Panc1 (cell line): ENCODE results near the gene UPK1B. TPM values are rescaled to one million over a fixed set of nuclear protein-coding genes. Genes with fewer than 3 reads are reported as not detected.
"Not testable (repeated sequence)": the region's sequence is repeated elsewhere in the genome, so short reads cannot be mapped to it uniquely, and the experiment has no call there.

Source experiments
- ATAC-seq: fragments of 200-7000 bp; cut with Tn5 transposase; 2 replicates; pipeline ENCODE4 v1.9.1; 2020; ENCODE audit warnings: mild to moderate bottlenecking, moderate library complexity
- BruUV-seq: library from RNA; stranded (reverse); fragments of 400-500 nt; replicated peaks from 2 replicates; lab custom pipeline; 2021; lab: Mats Ljungman, UMichigan
- CTCF ChIA-PET: fragments of 300-600 bp; sonication (Branson Sonifier 250); formaldehyde crosslinking; loops from one replicate; lab custom pipeline; 2022; ENCODE audit warnings: antibody characterized with exemption; lab: Charles Lee
- POLR2A ChIA-PET: fragments of 300-600 bp; sonication (Branson Sonifier 250); formaldehyde crosslinking; loops from one replicate; lab custom pipeline; 2022; ENCODE audit warnings: antibody characterized with exemption; lab: Charles Lee
- DNase-seq: peaks from one replicate; pipeline ENCODE4 v3.0.0-alpha.2; 2010; ENCODE audit warnings: low read depth, low spot score
- H3K27ac ChIP-seq: 2 replicates; pipeline ENCODE4 v1.5.1; 2011; ENCODE audit warnings: mild to moderate bottlenecking, low read length, inconsistent platforms
- H3K27me3 ChIP-seq: fragments of 200-500 bp; sonication (Bioruptor generic); 2 replicates; pipeline ENCODE4 v1.6.0; 2014; ENCODE audit warnings: low read length, inconsistent platforms; ENCODE audit not compliant: control insufficient read depth, insufficient read depth
- H3K36me3 ChIP-seq: fragments of 200-500 bp; sonication (Bioruptor generic); 2 replicates; pipeline ENCODE4 v1.5.1; 2014; ENCODE audit warnings: inconsistent platforms, mild to moderate bottlenecking, low read length, moderate library complexity; ENCODE audit not compliant: control insufficient read depth, insufficient read depth
- H3K4me1 ChIP-seq: 2 replicates; pipeline ENCODE4 v1.5.1; 2011; ENCODE audit warnings: inconsistent platforms, mild to moderate bottlenecking, low read length, moderate library complexity; ENCODE audit not compliant: control insufficient read depth, insufficient read depth
- H3K4me3 ChIP-seq, 2 experiments: 2 replicates each; pipeline ENCODE4 v1.5.1; 2011 to 2012; ENCODE audit warnings: low read depth in 2 of 2, low read length in 2 of 2, mild to moderate bottlenecking in 2 of 2, inconsistent platforms in 1 of 2, moderate library complexity in 1 of 2
- H3K9me3 ChIP-seq: fragments of 200-500 bp; sonication (Bioruptor generic); 2 replicates; pipeline ENCODE4 v1.5.1; 2014; ENCODE audit warnings: low read depth, mild to moderate bottlenecking, inconsistent platforms, low read length, moderate library complexity; ENCODE audit not compliant: control insufficient read depth, insufficient read depth
- CTCF ChIP-seq: fragments of 450-650 bp; IDR thresholded peaks from 2 replicates; pipeline ENCODE4 v1.5.1; 2017; ENCODE audit warnings: mild to moderate bottlenecking
- POLR2AphosphoS5 ChIP-seq: IDR thresholded peaks from 2 replicates; pipeline ENCODE4 v1.6.1; 2012; ENCODE audit warnings: mild to moderate bottlenecking, low read depth, low read length, moderate library complexity
- REST ChIP-seq, 2 experiments: IDR thresholded peaks; 2 replicates each; pipeline ENCODE4 v1.6.1; 2011 to 2012; ENCODE audit warnings: low read depth in 2 of 2, control low read depth in 1 of 2, low read length in 1 of 2, mild to moderate bottlenecking in 1 of 2, moderate library complexity in 1 of 2; ENCODE audit not compliant: insufficient read depth in 1 of 2
- SIN3A ChIP-seq: IDR thresholded peaks from 2 replicates; pipeline ENCODE4 v1.6.1; 2012; ENCODE audit warnings: low read depth, mild to moderate bottlenecking, low read length, moderate library complexity, borderline replicate concordance; ENCODE audit not compliant: insufficient read depth
- TCF7L2 ChIP-seq: IDR thresholded peaks from 2 replicates; pipeline ENCODE4 v1.6.1; 2011; ENCODE audit warnings: mild to moderate bottlenecking, low read depth, low read length, inconsistent platforms
- in situ Hi-C: cut with HindIII; loops from 2 replicates; pipeline ENCODE4 v1.10.0; 2016; ENCODE audit warnings: low sequenced_read_pairs, low pct_unique_long_range_greater_than_20kb
- intact Hi-C: fragments of 100-400 bp; cut with micrococcal nuclease; formaldehyde crosslinking; loops from one replicate; pipeline ENCODE4 v1.10.0; 2022; ENCODE audit not compliant: unreplicated experiment
- total RNA-seq: library from RNA; stranded (reverse); gene quantifications from one replicate; pipeline ENCODE4 v1.2.1, GENCODE V29; 2021; ENCODE audit not compliant: unreplicated experiment

The UPK1B gene
- total RNA-seq, 1 experiment from 2014 or later = 4.4 TPM

GRCh38 chr3:119160815-119161214 is 12.6 kb upstream of the UPK1B start:
- TF ChIP-seq SIN3A (no peak), REST (IDR thresholded peaks at IDR 0.05; ENCODE audit: insufficient read depth in 1 of 2, low read depth in 2 of 2, low read length in 1 of 2) (no peak), CTCF (no peak), POLR2AphosphoS5 (no peak), TCF7L2 (no peak)
- DNase-seq (no peak), ATAC-seq (no peak)
- BruUV-seq = no TSS peak
- Histone ChIP-seq H3K4me3 (no peak overlapping the region), H3K36me3 (no peaks in the 10 kb centered on the region), H3K27me3 (no peaks in the 10 kb centered on the region), H3K9me3 (no peaks in the 10 kb centered on the region), H3K27ac (no peak overlapping the region), H3K4me1 (no peaks in the 10 kb centered on the region)
- CTCF ChIA-PET = no interaction called here
- in situ Hi-C loops (no loop called here), intact Hi-C loops (no loop called here)
- POLR2A ChIA-PET = no interaction called here

- Histone ChIP-seq H3K36me3 (no peaks in the 10 kb centered on the region), H3K9me3 (no peaks in the 10 kb centered on the region), H3K27ac (no peak overlapping the region), H3K27me3 (no peaks in the 10 kb centered on the region), H3K4me1 (no peaks in the 10 kb centered on the region), H3K4me3 (no peak overlapping the region)
- no TSS peak for BruUV-seq
- intact Hi-C loops (no loop called here), in situ Hi-C loops (no loop called here)
- DNase-seq (no peak), ATAC-seq (no peak)
- ChIA-PET CTCF (no interaction called here), POLR2A (no interaction called here)
- TF ChIP-seq CTCF = no peak
- TF ChIP-seq TCF7L2 = no peak
- no peak for TF ChIP-seq POLR2AphosphoS5
- TF ChIP-seq SIN3A = no peak
- no peak for TF ChIP-seq REST (IDR thresholded peaks at IDR 0.05; ENCODE audit: insufficient read depth in 1 of 2, low read depth in 2 of 2, low read length in 1 of 2)
Observed at GRCh38 chr3:119161240-119161639, 12.2 kb upstream of the UPK1B start.

- H3K27me3 ChIP-seq, BruUV-seq, H3K4me3 ChIP-seq, H3K36me3 ChIP-seq, ATAC-seq, H3K9me3 ChIP-seq, H3K27ac ChIP-seq, in situ Hi-C loops, H3K4me1 ChIP-seq, CTCF ChIA-PET, intact Hi-C loops, DNase-seq: not testable (repeated sequence)
- POLR2A ChIA-PET = interaction anchor here (0.7 kb wide), 1 partner anchor 11 kb away, joined by 3 read pairs; no protein-coding TSS in a partner anchor
Observed at GRCh38 chr3:119164745-119165144, 8.7 kb upstream of the UPK1B start.
